HG03039 (cell line): ENCODE results near the gene USP34.
"Not testable (repeated sequence)": the region's sequence is repeated elsewhere in the genome, so short reads cannot be mapped to it uniquely, and the experiment has no call there.

Experiments used
- ATAC-seq: cut with Tn5 transposase; IDR thresholded peaks from one replicate; pipeline ENCODE4 v1.9.1; 2021; ENCODE audit warnings: mild to moderate bottlenecking, moderate library complexity; ENCODE audit not compliant: unreplicated experiment

The USP34 gene

GRCh38 chr2:61470965-61471904 lies at the start of gene USP34:
Gene USP34, minus strand, starts transcription at chr2:61471087. Its CDS starts 395 bp downstream, at chr2:61470692.
- ATAC-seq = peak; percentile 70

- ATAC-seq = no peak
Measured at GRCh38 chr2:61520261-61520660, 49.4 kb upstream of the USP34 start.

DNA sequence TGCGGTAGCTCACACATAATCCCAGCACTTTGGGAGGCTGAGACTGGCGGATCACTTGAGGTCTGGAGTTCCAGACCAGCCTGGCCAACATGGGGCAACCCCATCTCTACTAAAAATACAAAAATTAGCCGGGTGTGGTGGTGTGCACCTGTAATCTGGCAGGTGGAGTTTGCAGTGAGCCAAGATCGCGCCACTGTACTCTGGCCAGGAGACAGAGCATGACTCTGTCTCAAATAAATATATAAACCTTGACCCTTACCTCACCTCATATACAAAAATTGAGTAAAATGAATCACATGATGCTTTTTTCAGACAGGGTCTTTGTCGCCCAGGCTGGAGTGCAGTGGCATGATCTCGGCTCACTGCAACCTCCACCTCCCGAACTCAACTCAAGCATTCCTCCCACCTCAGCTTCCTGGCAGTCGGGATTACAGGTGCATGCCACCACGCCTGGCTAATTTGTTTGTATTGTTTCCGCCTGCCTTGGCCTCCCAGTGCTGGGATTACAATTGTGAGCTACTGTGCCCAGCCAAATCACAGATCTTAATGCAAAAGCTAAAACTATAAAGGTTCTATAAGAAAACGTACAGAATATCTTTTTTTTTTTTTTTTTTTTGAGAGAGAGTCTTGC lies 42.0 kb upstream of the USP34 start:
- ATAC-seq = no peak

DNA sequence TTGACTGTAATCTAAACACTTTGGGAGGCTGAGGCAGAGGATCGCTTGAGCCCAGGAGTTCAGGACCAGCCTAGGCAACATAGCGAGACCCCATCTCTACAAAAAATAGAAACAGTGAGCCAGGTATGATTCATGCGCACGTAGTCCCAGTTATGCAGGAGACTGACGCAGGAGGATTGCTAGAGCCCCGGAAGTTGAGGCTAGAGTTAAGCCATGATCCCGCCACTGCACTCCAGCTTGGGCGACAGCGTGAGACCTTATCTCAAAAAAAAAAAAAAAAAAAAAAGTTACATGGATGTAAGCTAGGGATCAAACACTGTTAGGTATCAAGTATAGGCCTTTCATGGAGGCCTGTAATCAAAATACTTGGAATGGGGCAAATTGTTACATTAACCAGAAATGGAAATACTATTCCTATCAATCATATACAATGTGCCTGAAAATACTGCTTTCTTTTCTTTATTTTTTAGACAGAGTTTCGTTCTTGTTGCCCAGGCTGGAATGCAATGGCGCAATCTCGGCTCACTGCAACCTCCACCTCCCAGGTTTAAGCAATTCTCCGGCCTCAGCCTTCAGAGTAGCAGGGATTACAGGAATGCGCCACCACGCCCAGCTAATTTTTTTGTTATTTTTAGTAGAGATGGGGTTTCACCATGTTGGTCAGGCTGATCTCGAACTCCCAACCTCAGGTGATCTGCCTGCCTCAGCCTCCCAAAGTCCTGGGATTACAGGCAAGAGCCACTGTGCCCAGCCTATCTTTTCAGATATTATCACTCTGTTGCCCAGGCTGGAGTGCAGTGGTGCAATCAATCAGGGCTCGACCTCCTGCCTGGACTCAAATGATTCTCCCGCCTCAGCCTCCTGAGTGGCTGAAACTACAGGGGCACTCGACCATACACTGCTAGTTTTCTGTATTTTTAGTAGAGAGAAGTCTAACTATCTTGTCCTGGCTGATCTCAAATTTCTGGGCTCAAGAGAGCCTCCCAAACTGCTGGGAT lies 40.1 kb upstream of the USP34 start:
- ATAC-seq = no peak

DNA sequence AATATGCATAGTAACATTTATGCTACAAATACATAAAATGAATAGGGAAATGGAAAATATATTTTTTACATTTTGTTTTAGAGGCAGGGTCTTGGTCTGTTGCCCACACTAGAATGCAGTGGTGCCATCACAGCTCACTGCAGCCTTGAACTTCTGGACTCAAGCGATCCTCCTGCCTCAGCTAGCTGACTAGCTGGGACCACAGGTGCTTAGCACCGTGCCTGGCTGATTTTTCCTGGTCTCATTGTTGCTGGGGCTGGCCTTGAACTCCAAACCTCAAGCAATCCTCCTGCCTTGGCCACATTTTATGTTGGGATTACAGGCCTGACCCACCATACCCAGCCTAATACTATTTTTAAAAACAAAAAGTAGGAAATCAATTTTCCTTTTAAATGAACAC lies 34.1 kb upstream of the USP34 start:
- ATAC-seq = no peak

DNA sequence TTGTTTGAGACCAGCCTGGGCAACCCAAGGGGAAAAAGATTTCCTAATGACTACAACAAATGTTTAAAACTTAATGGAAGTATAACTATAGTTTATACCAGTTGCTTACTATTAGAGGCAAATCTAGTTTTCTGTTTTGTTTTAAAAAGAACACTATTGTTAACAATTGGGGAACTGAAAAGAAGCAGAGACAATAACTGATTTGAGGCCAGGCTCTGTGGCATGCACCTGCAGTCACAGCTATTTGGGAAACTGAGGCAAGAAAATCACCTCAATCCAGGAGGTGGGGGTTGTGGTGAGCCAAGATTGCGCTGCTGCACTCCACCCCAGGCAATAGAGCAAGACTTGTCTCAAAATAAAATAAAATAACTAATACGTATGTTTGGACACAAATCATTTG lies 28.2 kb upstream of the USP34 start:
- no peak for ATAC-seq

GRCh38 chr2:61493523-61493942 lies 22.6 kb upstream of the USP34 start:
- ATAC-seq = no peak

DNA sequence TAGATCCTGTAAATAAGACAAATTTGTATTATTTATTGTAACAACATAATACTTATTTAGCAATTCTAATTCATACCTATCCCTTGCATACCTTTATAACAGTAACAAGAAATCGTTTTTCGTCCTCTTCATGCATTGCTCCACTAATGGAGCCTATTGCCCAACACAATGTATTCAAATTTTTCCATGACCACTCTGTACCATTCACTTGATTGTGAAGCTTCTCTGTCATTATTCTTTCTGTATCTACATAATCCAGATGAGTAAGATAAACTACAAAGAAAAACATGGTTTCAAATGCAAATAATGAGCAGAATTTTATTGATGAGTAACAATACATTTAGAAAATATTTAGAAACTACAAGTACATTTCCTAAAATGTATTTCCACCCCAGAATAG lies 21.6 kb upstream of the USP34 start:
- ATAC-seq = no peak

GRCh38 chr2:61485281-61485680 lies 14.4 kb upstream of the USP34 start:
- no peak for ATAC-seq

- no peak for ATAC-seq
Measured at GRCh38 chr2:61478086-61478485, 7.2 kb upstream of the USP34 start.

GRCh38 chr2:61476929-61477589 lies 6.2 kb upstream of the USP34 start:
- ATAC-seq = not testable (repeated sequence)

- no peak for ATAC-seq
Measured at GRCh38 chr2:61471905-61472805, 1.3 kb upstream of the USP34 start.

DNA sequence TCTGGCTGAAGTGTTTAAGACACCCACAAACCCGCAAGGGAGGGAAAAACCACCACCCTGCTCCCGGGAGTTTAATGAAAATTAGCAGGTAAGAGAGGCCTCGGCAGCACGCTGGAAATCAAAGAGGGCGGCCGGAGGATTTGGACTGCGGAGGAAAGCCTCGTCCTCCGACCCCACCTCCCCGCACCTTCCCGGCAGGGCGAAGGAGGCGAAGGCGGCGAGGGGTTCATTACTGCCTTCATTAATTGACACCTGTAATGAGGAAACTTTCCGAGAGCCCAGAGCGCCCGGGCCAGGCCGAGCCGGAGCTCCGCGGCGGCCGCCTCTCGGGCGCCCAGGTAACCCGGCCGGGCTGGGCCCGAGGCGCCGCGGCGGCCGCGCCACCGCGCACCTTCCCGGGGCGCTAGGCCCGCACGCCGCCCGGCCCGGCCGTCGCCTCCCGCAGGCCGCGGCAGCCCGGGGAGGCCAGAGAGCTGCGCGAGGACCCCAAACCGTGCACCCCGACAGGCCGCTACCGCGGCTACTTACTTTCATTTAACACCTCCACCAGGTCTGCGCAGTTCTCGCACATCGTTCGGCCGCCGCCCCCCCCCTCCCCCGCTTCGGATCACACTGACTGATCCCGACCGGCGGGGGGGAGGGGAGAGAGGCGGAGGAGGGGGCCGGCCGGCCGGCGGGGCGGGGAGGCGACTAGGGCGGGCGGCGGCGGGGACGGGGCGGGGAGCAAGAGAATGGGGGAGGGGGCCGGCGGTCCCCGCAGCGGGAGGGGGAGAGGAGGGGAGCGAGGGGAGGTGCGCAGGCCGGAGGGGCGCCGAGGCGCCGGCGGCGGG lies 550 bp downstream of the USP34 start:
- peak; percentile 23 for ATAC-seq

DNA sequence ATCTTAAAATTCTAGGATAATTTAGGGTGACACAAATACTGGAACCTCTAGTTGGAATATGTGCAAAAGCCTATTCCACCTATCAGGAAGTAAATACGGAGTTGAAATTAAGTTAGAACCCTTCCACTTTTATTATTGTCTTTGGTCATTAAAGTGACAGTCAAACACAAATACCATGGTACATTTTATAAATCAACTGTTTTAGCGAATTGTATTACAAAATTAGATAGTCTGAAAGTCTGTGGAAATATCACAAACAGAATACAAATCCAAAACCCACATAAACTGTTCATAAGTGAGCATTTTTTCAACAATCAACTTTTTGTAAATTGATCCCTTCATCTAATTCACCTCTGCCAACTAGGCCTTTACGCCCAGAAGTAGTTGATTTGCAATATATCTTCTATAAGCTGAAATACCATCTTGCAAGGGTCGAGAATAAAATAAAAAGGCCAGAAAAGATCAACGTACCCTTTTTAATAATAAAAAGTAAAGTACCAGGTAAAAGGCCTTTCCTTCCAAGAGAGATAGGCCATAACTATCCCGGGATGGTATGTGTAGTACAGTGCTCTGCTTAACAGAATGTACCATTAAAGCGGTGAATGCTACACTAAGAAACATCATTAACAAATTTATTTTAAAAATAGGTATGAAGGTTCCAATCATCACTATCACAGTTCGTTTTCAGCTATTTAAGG lies 1.3 kb downstream of the USP34 start:
- no peak for ATAC-seq

- ATAC-seq = not testable (repeated sequence)
Measured at GRCh38 chr2:61468231-61468630, 2.7 kb downstream of the USP34 start.

- no peak for ATAC-seq
Measured at GRCh38 chr2:61465045-61465444, 5.8 kb downstream of the USP34 start.

- ATAC-seq = no peak
Measured at GRCh38 chr2:61463769-61464475, 7.0 kb downstream of the USP34 start.
